ENCODE measurements around the gene GADD45G.

DNA sequence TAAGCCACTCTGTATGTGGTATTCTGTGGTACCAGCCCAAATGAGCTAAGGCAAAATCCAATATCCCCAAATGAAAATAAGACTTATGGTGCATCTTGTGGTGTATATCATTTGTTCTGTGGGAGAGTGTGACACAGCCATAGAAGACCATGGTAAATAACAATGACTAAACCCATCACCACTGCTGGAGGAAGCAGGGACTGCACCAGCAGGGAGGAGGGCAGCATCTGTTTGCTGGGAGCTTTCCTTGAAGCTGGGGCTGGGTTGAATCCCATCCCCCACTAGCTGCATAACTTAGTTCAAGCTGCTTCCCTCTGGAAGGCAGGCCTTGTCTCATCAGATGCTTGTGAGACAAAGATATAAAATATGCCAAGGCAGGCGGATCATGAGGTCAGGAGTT is 14.2 kb downstream of the GADD45G start:
- TF ChIP-seq POLR2A (IDR thresholded peaks at IDR 0.05; ENCODE audit: low read length) (no peak), GATA3 (IDR thresholded peaks at IDR 0.05; ENCODE audit: borderline replicate concordance) (no peak), HDAC2 (IDR thresholded peaks at IDR 0.05) (no peak), PHF8 (IDR thresholded peaks at IDR 0.05; ENCODE audit: borderline replicate concordance, low read depth) (no peak), CEBPB (IDR thresholded peaks at IDR 0.05) (no peak), NPAS2 (CRISPR knock-in tag; IDR thresholded peaks at IDR 0.05; ENCODE audit: borderline replicate concordance) (no peak), CHD2 (IDR thresholded peaks at IDR 0.05; ENCODE audit: low read length, partially characterized antibody) (no peak)
- TF ChIP-seq, protein P1, sequence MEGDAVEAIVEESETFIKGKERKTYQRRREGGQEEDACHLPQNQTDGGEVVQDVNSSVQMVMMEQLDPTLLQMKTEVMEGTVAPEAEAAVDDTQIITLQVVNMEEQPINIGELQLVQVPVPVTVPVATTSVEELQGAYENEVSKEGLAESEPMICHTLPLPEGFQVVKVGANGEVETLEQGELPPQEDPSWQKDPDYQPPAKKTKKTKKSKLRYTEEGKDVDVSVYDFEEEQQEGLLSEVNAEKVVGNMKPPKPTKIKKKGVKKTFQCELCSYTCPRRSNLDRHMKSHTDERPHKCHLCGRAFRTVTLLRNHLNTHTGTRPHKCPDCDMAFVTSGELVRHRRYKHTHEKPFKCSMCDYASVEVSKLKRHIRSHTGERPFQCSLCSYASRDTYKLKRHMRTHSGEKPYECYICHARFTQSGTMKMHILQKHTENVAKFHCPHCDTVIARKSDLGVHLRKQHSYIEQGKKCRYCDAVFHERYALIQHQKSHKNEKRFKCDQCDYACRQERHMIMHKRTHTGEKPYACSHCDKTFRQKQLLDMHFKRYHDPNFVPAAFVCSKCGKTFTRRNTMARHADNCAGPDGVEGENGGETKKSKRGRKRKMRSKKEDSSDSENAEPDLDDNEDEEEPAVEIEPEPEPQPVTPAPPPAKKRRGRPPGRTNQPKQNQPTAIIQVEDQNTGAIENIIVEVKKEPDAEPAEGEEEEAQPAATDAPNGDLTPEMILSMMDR (IDR thresholded peaks at IDR 0.05), result no peak
- TF ChIP-seq, protein P2, sequence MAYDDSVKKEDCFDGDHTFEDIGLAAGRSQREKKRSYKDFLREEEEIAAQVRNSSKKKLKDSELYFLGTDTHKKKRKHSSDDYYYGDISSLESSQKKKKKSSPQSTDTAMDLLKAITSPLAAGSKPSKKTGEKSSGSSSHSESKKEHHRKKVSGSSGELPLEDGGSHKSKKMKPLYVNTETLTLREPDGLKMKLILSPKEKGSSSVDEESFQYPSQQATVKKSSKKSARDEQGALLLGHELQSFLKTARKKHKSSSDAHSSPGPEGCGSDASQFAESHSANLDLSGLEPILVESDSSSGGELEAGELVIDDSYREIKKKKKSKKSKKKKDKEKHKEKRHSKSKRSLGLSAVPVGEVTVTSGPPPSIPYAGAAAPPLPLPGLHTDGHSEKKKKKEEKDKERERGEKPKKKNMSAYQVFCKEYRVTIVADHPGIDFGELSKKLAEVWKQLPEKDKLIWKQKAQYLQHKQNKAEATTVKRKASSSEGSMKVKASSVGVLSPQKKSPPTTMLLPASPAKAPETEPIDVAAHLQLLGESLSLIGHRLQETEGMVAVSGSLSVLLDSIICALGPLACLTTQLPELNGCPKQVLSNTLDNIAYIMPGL (CRISPR knock-in tag; IDR thresholded peaks at IDR 0.05; ENCODE audit: borderline replicate concordance), result no peak

Measured in A549 (cell line).